GM12865 (cell line): Measurements from ENCODE around the gene FSTL4.

Experiments used
- DNase-seq: peaks from one replicate; pipeline ENCODE4 v3.0.0; 2010; ENCODE audit warnings: low read depth
- H3K4me3 ChIP-seq: 2 replicates; pipeline ENCODE4 v1.5.1; 2011; ENCODE audit warnings: mild to moderate bottlenecking, low read depth, low read length, control low read depth
- CTCF ChIP-seq: IDR thresholded peaks from 2 replicates; pipeline ENCODE4 v1.5.1; 2011; ENCODE audit warnings: low read length, control low read depth, low read depth, inconsistent platforms; ENCODE audit not compliant: insufficient read depth; ENCODE audit errors: missing control alignments

Gene FSTL4

GRCh38 chr5:133256276-133256675 lies 356.1 kb downstream of the FSTL4 start:
- H3K4me3 ChIP-seq, result no peak overlapping the region
- DNase-seq, result no peak
- TF ChIP-seq CTCF, result no peak

GRCh38 chr5:133254803-133255202 lies 357.5 kb downstream of the FSTL4 start:
- no peak for TF ChIP-seq CTCF
- no peak for DNase-seq
- H3K4me3 ChIP-seq, result no peak overlapping the region

- no peak for TF ChIP-seq CTCF
- DNase-seq, result no peak
- H3K4me3 ChIP-seq, result no peak overlapping the region
Observed at GRCh38 chr5:133253671-133254070, 358.7 kb downstream of the FSTL4 start.

GRCh38 chr5:133253070-133253469 lies 359.3 kb downstream of the FSTL4 start:
- H3K4me3 ChIP-seq, result no peak overlapping the region
- TF ChIP-seq CTCF, result no peak
- DNase-seq, result no peak

- TF ChIP-seq CTCF, result no peak
- no peak for DNase-seq
- no peak overlapping the region for H3K4me3 ChIP-seq
Observed at GRCh38 chr5:133252133-133252480, 360.2 kb downstream of the FSTL4 start.

- DNase-seq, result no peak
- no peak overlapping the region for H3K4me3 ChIP-seq
- no peak for TF ChIP-seq CTCF
Observed at GRCh38 chr5:133251296-133252132, 360.8 kb downstream of the FSTL4 start.

- no peak for DNase-seq
- TF ChIP-seq CTCF, result no peak
- no peak overlapping the region for H3K4me3 ChIP-seq
Observed at GRCh38 chr5:133250527-133250926, 361.8 kb downstream of the FSTL4 start.
